ENCODE results near the gene RUNX2.
"Not testable (repeated sequence)": the region's sequence is repeated elsewhere in the genome, so short reads cannot be mapped to it uniquely, and the experiment has no call there.

The RUNX2 gene

GRCh38 chr6:45327956-45328522 lies at the start of gene RUNX2:
Gene RUNX2 (plus strand): TSS chr6:45328330. CDS start chr6:45328727, 397 bp downstream.
- peak; percentile 60 for DNase-seq (ENCODE audit: extremely low read depth, low read depth)
- TF ChIP-seq CTCF (IDR thresholded peaks at IDR 0.05; ENCODE audit: low read depth, low read length), result no peak

- no peak for TF ChIP-seq CTCF (IDR thresholded peaks at IDR 0.05; ENCODE audit: low read depth, low read length)
- no peak for DNase-seq (ENCODE audit: extremely low read depth, low read depth)
Measured at GRCh38 chr6:45278367-45278766, 49.8 kb upstream of the RUNX2 start.

- not testable (repeated sequence) for DNase-seq (ENCODE audit: extremely low read depth, low read depth)
Measured at GRCh38 chr6:45286707-45287106, 41.4 kb upstream of the RUNX2 start.

GRCh38 chr6:45289751-45290514 lies 38.2 kb upstream of the RUNX2 start:
- no peak for DNase-seq (ENCODE audit: extremely low read depth, low read depth)
- no peak for TF ChIP-seq CTCF (IDR thresholded peaks at IDR 0.05; ENCODE audit: low read depth, low read length)

- no peak for TF ChIP-seq CTCF (IDR thresholded peaks at IDR 0.05; ENCODE audit: low read depth, low read length)
- no peak for DNase-seq (ENCODE audit: extremely low read depth, low read depth)
Measured at GRCh38 chr6:45293306-45293705, 34.8 kb upstream of the RUNX2 start.

- DNase-seq (ENCODE audit: extremely low read depth, low read depth), result not testable (repeated sequence)
Measured at GRCh38 chr6:45294065-45294701, 33.9 kb upstream of the RUNX2 start.

- no peak for DNase-seq (ENCODE audit: extremely low read depth, low read depth)
- TF ChIP-seq CTCF (IDR thresholded peaks at IDR 0.05; ENCODE audit: low read depth, low read length), result no peak
Measured at GRCh38 chr6:45297320-45297719, 30.8 kb upstream of the RUNX2 start.

GRCh38 chr6:45299096-45299581 lies 29.0 kb upstream of the RUNX2 start:
- no peak for DNase-seq (ENCODE audit: extremely low read depth, low read depth)
- TF ChIP-seq CTCF (IDR thresholded peaks at IDR 0.05; ENCODE audit: low read depth, low read length), result no peak
